Adipose tissue (tissue), 3 donors: ENCODE data around the gene DNMT3B. TPM values are rescaled to one million over a fixed set of nuclear protein-coding genes. Genes with fewer than 3 reads are reported as not detected.

Source experiments
- H3K27ac ChIP-seq: one replicate; pipeline ENCODE4 v1.5.1; 2013; ENCODE audit warnings: low read depth, low read length
- WGBS, 3 donors: extraction: QIAGEN DNeasy Blood & Tissue Kit; methylation state at CpG; one replicate each; pipeline ENCODE4 v1.1.7; 2013; 5-methylcytosine and 5-hydroxymethylcytosine counted together
- polyA plus RNA-seq, 3 donors: library from polyadenylated mRNA; stranded (reverse); fragments of 200-250 nt; gene quantifications; one replicate each; pipeline ENCODE4 v1.2.3, GENCODE V29; 2013
- donor health status: healthy with polysubstance abuse.
- donor health status: Bipolar disorder and iron deficiency.
- donor health status: healthy.

DNMT3B gene
- polyA plus RNA-seq, 3 donors: 0.42 to 1.8 (median 0.56) TPM

- 47 to 72% (median 50%) methylated on average over 8 to 9 of the region's 9 CpGs for WGBS, 3 donors
Measured at GRCh38 chr20:32841174-32841573, 79.0 kb downstream of the DNMT3B start.

GRCh38 chr20:32841632-32842031 is 79.4 kb downstream of the DNMT3B start:
- H3K27ac ChIP-seq: no peak overlapping the region
- 69 to 92% (median 80%) methylated on average over 2 of the region's 2 CpGs for WGBS, 3 donors

More at GRCh38 chr20:32841174-32841573, 79.0 kb downstream of the DNMT3B start:
- no peak overlapping the region for H3K27ac ChIP-seq

- WGBS, 3 donors: 61 to 93% (median 90%) methylated on average over 8 of the region's 8 CpGs
- H3K27ac ChIP-seq: no peak overlapping the region
Measured at GRCh38 chr20:32842688-32843524, 80.7 kb downstream of the DNMT3B start.

DNA sequence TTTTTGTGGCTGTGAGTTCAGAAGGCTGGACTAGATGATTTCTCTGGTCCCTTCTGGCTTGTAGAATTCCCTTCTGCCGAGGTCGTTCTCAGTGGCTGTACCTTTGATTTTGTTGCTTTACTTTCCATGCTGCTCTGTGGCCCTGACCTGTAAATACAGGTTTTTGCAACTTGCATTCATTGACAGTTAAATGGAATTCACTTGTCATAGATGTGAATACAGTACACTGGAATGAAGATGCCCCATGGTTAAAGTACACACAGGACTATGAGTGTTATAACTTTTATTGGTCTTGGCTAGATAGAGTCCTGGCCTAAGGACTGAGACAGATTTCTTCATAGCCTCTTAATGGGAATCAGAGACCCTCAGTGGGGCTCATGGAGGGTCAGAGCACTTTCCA is 83.6 kb downstream of the DNMT3B start:
- WGBS, 3 donors: 93 to 98% (median 97%) methylated on average over 2 of the region's 2 CpGs
- H3K27ac ChIP-seq: no peak overlapping the region

DNA sequence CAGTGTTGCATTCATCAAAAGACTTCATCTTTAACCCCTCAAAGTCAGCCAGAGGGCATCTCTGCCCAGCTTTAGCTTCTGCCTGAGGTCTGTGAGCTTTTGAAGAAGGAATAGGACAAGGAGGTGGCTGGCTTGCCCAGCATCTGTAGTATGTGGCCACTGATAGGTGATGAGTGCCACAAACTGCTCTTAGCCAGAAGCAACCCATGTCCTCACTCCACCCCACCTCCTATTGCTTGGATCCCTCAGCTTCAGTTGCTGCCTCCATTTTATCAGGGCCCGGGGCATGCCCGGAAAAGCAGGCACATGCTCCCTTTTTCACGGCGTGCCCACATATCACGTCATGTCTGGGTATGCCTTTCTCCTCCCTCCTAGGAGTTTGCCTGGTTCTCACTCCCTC is 84.7 kb downstream of the DNMT3B start:
- 94 to 97% (median 96%) methylated on average over 5 of the region's 5 CpGs for WGBS, 3 donors
- no peak overlapping the region for H3K27ac ChIP-seq

- WGBS, 3 donors: 93 to 97% (median 95%) methylated on average over 5 of the region's 5 CpGs
- H3K27ac ChIP-seq: no peak overlapping the region
Measured at GRCh38 chr20:32847964-32848363, 85.8 kb downstream of the DNMT3B start.

DNA sequence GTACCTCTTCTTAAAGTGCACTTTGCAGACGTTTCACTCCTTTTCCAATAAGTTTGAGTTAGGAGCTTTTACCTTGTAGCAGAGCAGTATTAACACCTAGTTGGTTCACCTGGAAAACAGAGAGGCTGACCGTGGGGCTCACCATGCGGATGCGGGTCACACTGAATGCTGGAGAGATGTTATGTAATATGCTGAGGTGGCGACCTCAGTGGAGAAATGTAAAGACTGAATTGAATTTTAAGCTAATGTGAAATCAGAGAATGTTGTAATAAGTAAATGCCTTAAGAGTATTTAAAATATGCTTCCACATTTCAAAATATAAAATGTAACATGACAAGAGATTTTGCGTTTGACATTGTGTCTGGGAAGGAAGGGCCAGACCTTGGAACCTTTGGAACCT is 86.7 kb downstream of the DNMT3B start:
- WGBS, 3 donors: 80 to 90% (median 81%) methylated on average over 6 of the region's 6 CpGs
- no peak overlapping the region for H3K27ac ChIP-seq

- WGBS, 3 donors: 70 to 94% (median 91%) methylated on average over 6 of the region's 6 CpGs
- no peak overlapping the region for H3K27ac ChIP-seq
Measured at GRCh38 chr20:32849577-32849976, 87.4 kb downstream of the DNMT3B start.

DNA sequence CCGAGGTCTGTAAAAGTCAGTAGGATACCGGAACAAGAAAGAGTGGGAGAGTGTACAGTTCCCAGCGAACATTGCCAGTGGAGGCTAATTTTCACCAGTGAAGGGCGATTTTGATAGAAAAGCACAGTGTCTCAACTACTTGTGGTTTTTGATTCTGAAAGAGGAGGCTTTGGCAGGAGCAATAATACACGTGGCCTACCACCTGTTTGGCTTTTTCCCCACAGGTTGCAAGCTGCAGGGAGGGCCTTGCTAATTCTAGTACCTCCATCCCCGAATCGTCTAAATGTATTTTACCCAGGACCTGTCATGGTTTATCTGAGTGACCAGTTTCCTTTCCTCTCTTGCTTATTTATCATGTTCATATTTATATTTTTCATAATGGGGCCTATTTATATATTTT is 93.2 kb downstream of the DNMT3B start:
- no peak overlapping the region for H3K27ac ChIP-seq
- 72 to 87% (median 81%) methylated on average over 7 of the region's 7 CpGs for WGBS, 3 donors

DNA sequence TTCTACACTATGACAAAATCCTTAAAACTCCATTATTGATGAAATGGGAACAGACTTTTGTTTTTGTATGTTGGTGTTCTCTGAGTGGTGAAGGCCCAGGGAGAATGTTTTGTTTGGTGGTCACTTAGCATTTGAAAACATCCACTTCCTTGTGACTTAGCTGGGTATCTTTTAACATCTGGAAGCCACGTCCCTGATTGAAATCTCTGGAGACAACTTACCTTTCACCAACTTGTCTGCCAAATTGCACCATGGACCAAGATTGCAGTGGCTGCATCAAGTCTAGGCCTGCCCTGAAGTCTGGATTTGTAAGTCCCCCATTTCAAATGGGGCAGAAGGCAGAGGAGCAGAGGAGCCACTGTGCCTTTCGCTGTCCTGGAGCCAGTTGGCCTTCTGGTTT is 96.0 kb downstream of the DNMT3B start:
- 73 to 91% (median 83%) methylated on average over 2 of the region's 2 CpGs for WGBS, 3 donors

More for the DNA sequence above, 96.0 kb downstream of the DNMT3B start:
- H3K27ac ChIP-seq: no peak overlapping the region

Other genes starting within 250 kb of the DNMT3B start
- 1 to 10 TPM; 5.3 to 9.9 (median 7.6) TPM for gene NOL4L, start 177.1 kb upstream of the DNMT3B start, polyA plus RNA-seq
- gene C20orf203, start 88.4 kb upstream of the DNMT3B start, polyA plus RNA-seq: under 1 TPM in 2 of 3 donors, not detected in 1; 0.01 to 0.03 TPM
- 10 to 100 TPM; 30.5 to 57.9 (median 48.1) TPM for gene COMMD7, start 18.9 kb upstream of the DNMT3B start, polyA plus RNA-seq
- 10 to 100 TPM; 18.0 to 78.4 (median 62.2) TPM for gene MAPRE1, start 57.6 kb downstream of the DNMT3B start, polyA plus RNA-seq
- under 1 TPM in 2 of 3 donors, not detected in 1; 0.02 to 0.09 TPM for gene EFCAB8, start 96.5 kb downstream of the DNMT3B start, polyA plus RNA-seq
- gene SUN5, start 242.0 kb downstream of the DNMT3B start, polyA plus RNA-seq: not detected
- gene BPIFB2, start 245.3 kb downstream of the DNMT3B start, polyA plus RNA-seq: not detected